ENCODE data around the gene GLI1. TPM values are rescaled to one million over a fixed set of nuclear protein-coding genes. Genes with fewer than 3 reads are reported as not detected.

Gene GLI1
- total and polyA plus RNA-seq, 2 of the 13 experiments (the other 11 are each of a cell fraction or from before 2014, with no cell fraction given) = 0.09 to 0.20 TPM

DNA sequence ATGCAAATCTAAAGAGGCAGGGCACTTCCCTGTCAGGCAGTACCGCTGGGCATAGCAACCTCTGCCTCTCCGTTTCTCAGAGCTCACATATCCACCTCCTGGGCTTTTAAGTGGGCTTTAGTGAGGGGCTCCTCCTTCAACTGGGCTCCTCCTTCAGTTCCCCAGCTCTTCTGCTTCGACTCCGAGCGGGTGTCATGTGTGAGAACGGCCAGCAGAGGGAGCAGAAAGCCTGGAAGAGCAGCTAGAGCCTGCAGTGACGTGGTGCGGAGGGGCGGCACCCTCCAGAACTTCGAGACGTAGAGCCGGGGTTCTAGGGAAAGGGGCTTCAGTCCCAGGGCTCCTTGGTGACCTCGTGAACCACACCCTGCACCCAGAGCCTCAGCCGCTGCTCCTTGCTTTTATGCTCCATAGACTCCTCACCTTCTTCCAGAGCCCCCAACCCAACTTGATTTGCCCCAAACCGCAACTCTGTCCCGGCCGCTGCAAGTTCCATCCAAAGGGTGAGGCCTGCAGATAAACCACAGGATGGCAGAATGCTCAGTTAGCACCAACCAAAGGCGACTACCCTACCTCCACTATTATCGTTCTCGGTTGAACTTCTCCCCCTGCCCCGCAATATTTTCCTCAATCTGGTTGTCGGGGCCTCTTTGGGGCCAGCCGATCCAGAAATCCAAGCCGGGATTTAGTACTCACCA lies 383 bp upstream of the GLI1 start (continued):
- TF ChIP-seq, protein P1, sequence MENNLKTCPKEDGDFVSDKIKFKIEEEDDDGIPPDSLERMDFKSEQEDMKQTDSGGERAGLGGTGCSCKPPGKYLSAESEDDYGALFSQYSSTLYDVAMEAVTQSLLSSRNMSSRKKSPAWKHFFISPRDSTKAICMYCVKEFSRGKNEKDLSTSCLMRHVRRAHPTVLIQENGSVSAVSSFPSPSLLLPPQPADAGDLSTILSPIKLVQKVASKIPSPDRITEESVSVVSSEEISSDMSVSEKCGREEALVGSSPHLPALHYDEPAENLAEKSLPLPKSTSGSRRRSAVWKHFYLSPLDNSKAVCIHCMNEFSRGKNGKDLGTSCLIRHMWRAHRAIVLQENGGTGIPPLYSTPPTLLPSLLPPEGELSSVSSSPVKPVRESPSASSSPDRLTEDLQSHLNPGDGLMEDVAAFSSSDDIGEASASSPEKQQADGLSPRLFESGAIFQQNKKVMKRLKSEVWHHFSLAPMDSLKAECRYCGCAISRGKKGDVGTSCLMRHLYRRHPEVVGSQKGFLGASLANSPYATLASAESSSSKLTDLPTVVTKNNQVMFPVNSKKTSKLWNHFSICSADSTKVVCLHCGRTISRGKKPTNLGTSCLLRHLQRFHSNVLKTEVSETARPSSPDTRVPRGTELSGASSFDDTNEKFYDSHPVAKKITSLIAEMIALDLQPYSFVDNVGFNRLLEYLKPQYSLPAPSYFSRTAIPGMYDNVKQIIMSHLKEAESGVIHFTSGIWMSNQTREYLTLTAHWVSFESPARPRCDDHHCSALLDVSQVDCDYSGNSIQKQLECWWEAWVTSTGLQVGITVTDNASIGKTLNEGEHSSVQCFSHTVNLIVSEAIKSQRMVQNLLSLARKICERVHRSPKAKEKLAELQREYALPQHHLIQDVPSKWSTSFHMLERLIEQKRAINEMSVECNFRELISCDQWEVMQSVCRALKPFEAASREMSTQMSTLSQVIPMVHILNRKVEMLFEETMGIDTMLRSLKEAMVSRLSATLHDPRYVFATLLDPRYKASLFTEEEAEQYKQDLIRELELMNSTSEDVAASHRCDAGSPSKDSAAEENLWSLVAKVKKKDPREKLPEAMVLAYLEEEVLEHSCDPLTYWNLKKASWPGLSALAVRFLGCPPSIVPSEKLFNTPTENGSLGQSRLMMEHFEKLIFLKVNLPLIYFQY (CRISPR knock-in tag; IDR thresholded peaks at IDR 0.05; ENCODE audit: borderline replicate concordance) = no peak; the same call in 1 of the 2 replicates
- TF ChIP-seq GTF3A (CRISPR knock-in tag; conservative IDR thresholded peaks at IDR 0.05) (no peak), ZNF317 (CRISPR knock-in tag; IDR thresholded peaks at IDR 0.05) (0 out of 2 replicates have a peak, but pooled peaks have one; percentile 23), FIP1L1 (IDR thresholded peaks at IDR 0.05; ENCODE audit: borderline replicate concordance, insufficient read depth, low read depth, low read length) (no peak), GPN1 (CRISPR knock-in tag; IDR thresholded peaks at IDR 0.05; ENCODE audit: borderline replicate concordance) (no peak), ZNF607 (CRISPR knock-in tag; IDR thresholded peaks at IDR 0.05; ENCODE audit: borderline replicate concordance) (peak; percentile 41; the same call in 1 of the 2 replicates), STAG1 (CRISPR knock-in tag; IDR thresholded peaks at IDR 0.05) (peak; percentile 82)
- TF ChIP-seq, protein P2, sequence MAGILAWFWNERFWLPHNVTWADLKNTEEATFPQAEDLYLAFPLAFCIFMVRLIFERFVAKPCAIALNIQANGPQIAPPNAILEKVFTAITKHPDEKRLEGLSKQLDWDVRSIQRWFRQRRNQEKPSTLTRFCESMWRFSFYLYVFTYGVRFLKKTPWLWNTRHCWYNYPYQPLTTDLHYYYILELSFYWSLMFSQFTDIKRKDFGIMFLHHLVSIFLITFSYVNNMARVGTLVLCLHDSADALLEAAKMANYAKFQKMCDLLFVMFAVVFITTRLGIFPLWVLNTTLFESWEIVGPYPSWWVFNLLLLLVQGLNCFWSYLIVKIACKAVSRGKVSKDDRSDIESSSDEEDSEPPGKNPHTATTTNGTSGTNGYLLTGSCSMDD (CRISPR knock-in tag; IDR thresholded peaks at IDR 0.05) = no peak
- TF ChIP-seq, protein P3, sequence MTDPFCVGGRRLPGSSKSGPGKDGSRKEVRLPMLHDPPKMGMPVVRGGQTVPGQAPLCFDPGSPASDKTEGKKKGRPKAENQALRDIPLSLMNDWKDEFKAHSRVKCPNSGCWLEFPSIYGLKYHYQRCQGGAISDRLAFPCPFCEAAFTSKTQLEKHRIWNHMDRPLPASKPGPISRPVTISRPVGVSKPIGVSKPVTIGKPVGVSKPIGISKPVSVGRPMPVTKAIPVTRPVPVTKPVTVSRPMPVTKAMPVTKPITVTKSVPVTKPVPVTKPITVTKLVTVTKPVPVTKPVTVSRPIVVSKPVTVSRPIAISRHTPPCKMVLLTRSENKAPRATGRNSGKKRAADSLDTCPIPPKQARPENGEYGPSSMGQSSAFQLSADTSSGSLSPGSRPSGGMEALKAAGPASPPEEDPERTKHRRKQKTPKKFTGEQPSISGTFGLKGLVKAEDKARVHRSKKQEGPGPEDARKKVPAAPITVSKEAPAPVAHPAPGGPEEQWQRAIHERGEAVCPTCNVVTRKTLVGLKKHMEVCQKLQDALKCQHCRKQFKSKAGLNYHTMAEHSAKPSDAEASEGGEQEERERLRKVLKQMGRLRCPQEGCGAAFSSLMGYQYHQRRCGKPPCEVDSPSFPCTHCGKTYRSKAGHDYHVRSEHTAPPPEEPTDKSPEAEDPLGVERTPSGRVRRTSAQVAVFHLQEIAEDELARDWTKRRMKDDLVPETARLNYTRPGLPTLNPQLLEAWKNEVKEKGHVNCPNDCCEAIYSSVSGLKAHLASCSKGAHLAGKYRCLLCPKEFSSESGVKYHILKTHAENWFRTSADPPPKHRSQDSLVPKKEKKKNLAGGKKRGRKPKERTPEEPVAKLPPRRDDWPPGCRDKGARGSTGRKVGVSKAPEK (CRISPR knock-in tag; IDR thresholded peaks at IDR 0.05; ENCODE audit: borderline replicate concordance) = no peak
- TF ChIP-seq, protein P4, sequence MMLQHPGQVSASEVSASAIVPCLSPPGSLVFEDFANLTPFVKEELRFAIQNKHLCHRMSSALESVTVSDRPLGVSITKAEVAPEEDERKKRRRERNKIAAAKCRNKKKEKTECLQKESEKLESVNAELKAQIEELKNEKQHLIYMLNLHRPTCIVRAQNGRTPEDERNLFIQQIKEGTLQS (CRISPR knock-in tag; IDR thresholded peaks at IDR 0.05) = no peak
- TF ChIP-seq, protein P5, sequence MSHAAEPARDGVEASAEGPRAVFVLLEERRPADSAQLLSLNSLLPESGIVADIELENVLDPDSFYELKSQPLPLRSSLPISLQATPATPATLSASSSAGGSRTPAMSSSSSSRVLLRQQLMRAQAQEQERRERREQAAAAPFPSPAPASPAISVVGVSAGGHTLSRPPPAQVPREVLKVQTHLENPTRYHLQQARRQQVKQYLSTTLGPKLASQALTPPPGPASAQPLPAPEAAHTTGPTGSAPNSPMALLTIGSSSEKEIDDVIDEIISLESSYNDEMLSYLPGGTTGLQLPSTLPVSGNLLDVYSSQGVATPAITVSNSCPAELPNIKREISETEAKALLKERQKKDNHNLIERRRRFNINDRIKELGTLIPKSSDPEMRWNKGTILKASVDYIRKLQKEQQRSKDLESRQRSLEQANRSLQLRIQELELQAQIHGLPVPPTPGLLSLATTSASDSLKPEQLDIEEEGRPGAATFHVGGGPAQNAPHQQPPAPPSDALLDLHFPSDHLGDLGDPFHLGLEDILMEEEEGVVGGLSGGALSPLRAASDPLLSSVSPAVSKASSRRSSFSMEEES (CRISPR knock-in tag; IDR thresholded peaks at IDR 0.05) = no peak; the same call in 1 of the 2 replicates
- TF ChIP-seq, protein P6, sequence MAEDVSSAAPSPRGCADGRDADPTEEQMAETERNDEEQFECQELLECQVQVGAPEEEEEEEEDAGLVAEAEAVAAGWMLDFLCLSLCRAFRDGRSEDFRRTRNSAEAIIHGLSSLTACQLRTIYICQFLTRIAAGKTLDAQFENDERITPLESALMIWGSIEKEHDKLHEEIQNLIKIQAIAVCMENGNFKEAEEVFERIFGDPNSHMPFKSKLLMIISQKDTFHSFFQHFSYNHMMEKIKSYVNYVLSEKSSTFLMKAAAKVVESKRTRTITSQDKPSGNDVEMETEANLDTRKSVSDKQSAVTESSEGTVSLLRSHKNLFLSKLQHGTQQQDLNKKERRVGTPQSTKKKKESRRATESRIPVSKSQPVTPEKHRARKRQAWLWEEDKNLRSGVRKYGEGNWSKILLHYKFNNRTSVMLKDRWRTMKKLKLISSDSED (CRISPR knock-in tag; IDR thresholded peaks at IDR 0.05) = no peak
- TF ChIP-seq, protein P7, sequence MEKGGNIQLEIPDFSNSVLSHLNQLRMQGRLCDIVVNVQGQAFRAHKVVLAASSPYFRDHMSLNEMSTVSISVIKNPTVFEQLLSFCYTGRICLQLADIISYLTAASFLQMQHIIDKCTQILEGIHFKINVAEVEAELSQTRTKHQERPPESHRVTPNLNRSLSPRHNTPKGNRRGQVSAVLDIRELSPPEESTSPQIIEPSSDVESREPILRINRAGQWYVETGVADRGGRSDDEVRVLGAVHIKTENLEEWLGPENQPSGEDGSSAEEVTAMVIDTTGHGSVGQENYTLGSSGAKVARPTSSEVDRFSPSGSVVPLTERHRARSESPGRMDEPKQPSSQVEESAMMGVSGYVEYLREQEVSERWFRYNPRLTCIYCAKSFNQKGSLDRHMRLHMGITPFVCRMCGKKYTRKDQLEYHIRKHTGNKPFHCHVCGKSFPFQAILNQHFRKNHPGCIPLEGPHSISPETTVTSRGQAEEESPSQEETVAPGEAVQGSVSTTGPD (CRISPR knock-in tag; IDR thresholded peaks at IDR 0.05) = no peak
- TF ChIP-seq, protein P8, sequence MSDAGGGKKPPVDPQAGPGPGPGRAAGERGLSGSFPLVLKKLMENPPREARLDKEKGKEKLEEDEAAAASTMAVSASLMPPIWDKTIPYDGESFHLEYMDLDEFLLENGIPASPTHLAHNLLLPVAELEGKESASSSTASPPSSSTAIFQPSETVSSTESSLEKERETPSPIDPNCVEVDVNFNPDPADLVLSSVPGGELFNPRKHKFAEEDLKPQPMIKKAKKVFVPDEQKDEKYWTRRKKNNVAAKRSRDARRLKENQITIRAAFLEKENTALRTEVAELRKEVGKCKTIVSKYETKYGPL (CRISPR knock-in tag; IDR thresholded peaks at IDR 0.05) = no peak

Measured in HepG2 (cell line).